Measurements from ENCODE around the gene TGFB1I1. TPM values are rescaled to one million over a fixed set of nuclear protein-coding genes. Genes with fewer than 3 reads are reported as not detected.
"Not testable (repeated sequence)": the region's sequence is repeated elsewhere in the genome, so short reads cannot be mapped to it uniquely, and the experiment has no call there.

The TGFB1I1 gene
- polyA plus RNA-seq, 10 donors: 61.8 to 106 (median 81.9) TPM

- peak in 2 of 3 donors; percentile 41 to 59 for DNase-seq
These were observed 36.8 kb downstream of the TGFB1I1 start for GRCh38 chr16:31508706-31509195.

GRCh38 chr16:31513126-31513525, 41.2 kb downstream of the TGFB1I1 start:
- no peak for DNase-seq

GRCh38 chr16:31513884-31514283, 41.9 kb downstream of the TGFB1I1 start:
- DNase-seq: no peak

- no peak for DNase-seq
These were observed 45.9 kb downstream of the TGFB1I1 start for GRCh38 chr16:31517800-31518402.

- DNase-seq: no peak
These were observed 47.9 kb downstream of the TGFB1I1 start for GRCh38 chr16:31519759-31520431.

- DNase-seq: no peak
These were observed 49.4 kb downstream of the TGFB1I1 start for GRCh38 chr16:31521368-31521767.

- no peak for DNase-seq
These were observed 50.1 kb downstream of the TGFB1I1 start for GRCh38 chr16:31522071-31522470.

GRCh38 chr16:31523768-31524167, 51.8 kb downstream of the TGFB1I1 start:
- not testable (repeated sequence) for DNase-seq

GRCh38 chr16:31525113-31525512, 53.2 kb downstream of the TGFB1I1 start:
- no peak for DNase-seq

Other genes with a start within 250 kb of the TGFB1I1 start
- gene ITGAM, start 212.2 kb upstream of the TGFB1I1 start, polyA plus RNA-seq (ENCODE audit: insufficient read length in 10 of 10): 1 to 10 TPM; 3.0 to 4.9 (median 3.9) TPM
- gene ITGAX, start 117.0 kb upstream of the TGFB1I1 start, polyA plus RNA-seq (ENCODE audit: insufficient read length in 10 of 10): 1 to 10 TPM in 4 of 10 donors, under 1 TPM in 6; 0.23 to 1.8 (median 0.89) TPM
- gene ITGAD, start 78.8 kb upstream of the TGFB1I1 start, polyA plus RNA-seq (ENCODE audit: insufficient read length in 10 of 10): 1 to 10 TPM in 4 of 10 donors, under 1 TPM in 5, not detected in 1; 0.26 to 1.7 (median 0.48) TPM
- gene COX6A2, start 43.8 kb upstream of the TGFB1I1 start, polyA plus RNA-seq (ENCODE audit: insufficient read length in 10 of 10): 100 to 1,000 TPM; 174 to 388 (median 268) TPM
- 1 to 10 TPM; 1.5 to 3.5 (median 2.4) TPM for gene ZNF843, start 29.4 kb upstream of the TGFB1I1 start, polyA plus RNA-seq (ENCODE audit: insufficient read length in 10 of 10)
- gene ARMC5, start 12.7 kb upstream of the TGFB1I1 start, polyA plus RNA-seq (ENCODE audit: insufficient read length in 10 of 10): 1 to 10 TPM; 5.2 to 9.0 (median 7.5) TPM
- gene SLC5A2, start 11.0 kb downstream of the TGFB1I1 start, polyA plus RNA-seq (ENCODE audit: insufficient read length in 10 of 10): 10 to 100 TPM in 3 of 10 donors, 1 to 10 TPM in 7; 5.1 to 13.0 (median 7.6) TPM
- gene RUSF1, start 36.2 kb downstream of the TGFB1I1 start, polyA plus RNA-seq (ENCODE audit: insufficient read length in 10 of 10): 10 to 100 TPM; 34.1 to 58.8 (median 44.6) TPM
- 10 to 100 TPM in 7 of 10 donors, 1 to 10 TPM in 3; 8.6 to 48.2 (median 14.0) TPM for gene AHSP, start 55.7 kb downstream of the TGFB1I1 start, polyA plus RNA-seq (ENCODE audit: insufficient read length in 10 of 10)

All from muscle of back (tissue), 11 donors.